Skeletal muscle satellite cell (primary cell): ENCODE measurements around the gene LRRC74A.

ENCODE experiments used
- H3K27me3 ChIP-seq: 2 replicates; pipeline ENCODE4 v1.7.0; 2013; ENCODE audit warnings: low read length; ENCODE audit not compliant: control insufficient read depth, insufficient read depth
- H3K36me3 ChIP-seq: 2 replicates; pipeline ENCODE4 v1.7.0; 2013; ENCODE audit warnings: mild to moderate bottlenecking, control low read depth, low read length; ENCODE audit not compliant: insufficient read depth
- H3K4me1 ChIP-seq: 2 replicates; pipeline ENCODE4 v1.7.0; 2013; ENCODE audit warnings: low read length; ENCODE audit not compliant: control insufficient read depth, insufficient read depth
- H3K4me2 ChIP-seq: 2 replicates; pipeline ENCODE4 v1.7.0; 2013; ENCODE audit warnings: mild to moderate bottlenecking, low read length
- H3K4me3 ChIP-seq: 2 replicates; pipeline ENCODE4 v1.7.0; 2013; ENCODE audit warnings: low read length
- H3K9ac ChIP-seq: 2 replicates; pipeline ENCODE4 v1.7.0; 2013; ENCODE audit warnings: mild to moderate bottlenecking, low read depth, low read length, moderate library complexity
- H3K9me3 ChIP-seq: replicated peaks from 2 replicates; pipeline ENCODE4 v1.7.0; 2013; ENCODE audit warnings: mild to moderate bottlenecking, control low read depth, low read length

LRRC74A gene

GRCh38 chr14:76811561-76811960 is 14.6 kb upstream of the LRRC74A start:
- Histone ChIP-seq H3K27me3 (peaks cover 7% of the 10 kb centered on the region), H3K4me3 (peak overlapping the region; percentile 87), H3K4me1 (peaks cover 12% of the 10 kb centered on the region), H3K9ac (peak overlapping the region; percentile 84), H3K4me2 (peak overlapping the region; percentile 87), H3K36me3 (peaks cover 7% of the 10 kb centered on the region), H3K9me3 (no peaks in the 10 kb centered on the region)

GRCh38 chr14:76812093-76812421 is 14.2 kb upstream of the LRRC74A start:
- peaks cover 7% of the 10 kb centered on the region for H3K36me3 ChIP-seq
- H3K27me3 ChIP-seq, result peaks cover 12% of the 10 kb centered on the region
- H3K4me2 ChIP-seq, result peak overlapping the region; percentile 87
- H3K9me3 ChIP-seq, result no peaks in the 10 kb centered on the region
- peak overlapping the region; percentile 87 for H3K4me3 ChIP-seq
- peaks cover 12% of the 10 kb centered on the region for H3K4me1 ChIP-seq
- peak overlapping the region; percentile 84 for H3K9ac ChIP-seq

GRCh38 chr14:76812422-76813383 is 13.5 kb upstream of the LRRC74A start, which contains the start of gene ANGEL1:
Gene ANGEL1, minus strand, starts transcription at chr14:76812882. Its CDS starts 55 bp downstream, at chr14:76812827.
- Histone ChIP-seq H3K4me2 (peak within 1 kb of the TSS; percentile 87), H3K27me3 (peaks cover 18% of the 10 kb centered on the region), H3K9me3 (no peaks in the 10 kb centered on the region), H3K9ac (peak within 1 kb of the TSS; percentile 84), H3K4me3 (peak within 1 kb of the TSS; percentile 87), H3K36me3 (peaks cover 4% of the 10 kb centered on the region), H3K4me1 (peaks cover 12% of the 10 kb centered on the region)

- H3K4me1 ChIP-seq, result peaks cover 12% of the 10 kb centered on the region
- H3K27me3 ChIP-seq, result peaks cover 27% of the 10 kb centered on the region
- H3K36me3 ChIP-seq, result no peaks in the 10 kb centered on the region
- H3K9ac ChIP-seq, result no peak overlapping the region
- H3K4me2 ChIP-seq, result no peak overlapping the region
- H3K4me3 ChIP-seq, result no peak overlapping the region
- no peaks in the 10 kb centered on the region for H3K9me3 ChIP-seq
These were observed 11.2 kb upstream of the LRRC74A start for GRCh38 chr14:76814726-76815645.

- H3K9ac ChIP-seq, result no peak overlapping the region
These were observed 5.5 kb upstream of the LRRC74A start for GRCh38 chr14:76820700-76821099.

GRCh38 chr14:76827696-76828296 is 1.6 kb downstream of the LRRC74A start:
- Histone ChIP-seq H3K27me3 (peaks cover 12% of the 10 kb centered on the region), H3K4me1 (peaks cover 17% of the 10 kb centered on the region), H3K36me3 (no peaks in the 10 kb centered on the region), H3K9me3 (no peaks in the 10 kb centered on the region), H3K4me3 (peak overlapping the region; percentile 65), H3K9ac (peak overlapping the region; percentile 78), H3K4me2 (peak overlapping the region; percentile 87)

More at GRCh38 chr14:76820700-76821099, 5.5 kb upstream of the LRRC74A start:
- Histone ChIP-seq H3K4me2 (no peak overlapping the region), H3K4me3 (no peak overlapping the region), H3K4me1 (no peaks in the 10 kb centered on the region), H3K9me3 (no peaks in the 10 kb centered on the region), H3K27me3 (peaks cover 45% of the 10 kb centered on the region), H3K36me3 (no peaks in the 10 kb centered on the region)

GRCh38 chr14:76828339-76829012 is 2.3 kb downstream of the LRRC74A start:
- Histone ChIP-seq H3K4me1 (peaks cover 17% of the 10 kb centered on the region), H3K27me3 (peaks cover 8% of the 10 kb centered on the region), H3K36me3 (no peaks in the 10 kb centered on the region), H3K9me3 (no peaks in the 10 kb centered on the region), H3K9ac (peak overlapping the region; percentile 78), H3K4me3 (peak overlapping the region; percentile 65), H3K4me2 (peak overlapping the region; percentile 87)

GRCh38 chr14:76829013-76829365 is 2.8 kb downstream of the LRRC74A start:
- Histone ChIP-seq H3K4me2 (no peak overlapping the region), H3K9me3 (no peaks in the 10 kb centered on the region), H3K4me1 (peaks cover 17% of the 10 kb centered on the region), H3K27me3 (peaks cover 8% of the 10 kb centered on the region), H3K9ac (no peak overlapping the region), H3K36me3 (no peaks in the 10 kb centered on the region), H3K4me3 (no peak overlapping the region)

- Histone ChIP-seq H3K4me1 (peaks cover 17% of the 10 kb centered on the region), H3K36me3 (no peaks in the 10 kb centered on the region), H3K4me3 (no peak overlapping the region), H3K4me2 (no peak overlapping the region), H3K9ac (no peak overlapping the region), H3K9me3 (no peaks in the 10 kb centered on the region), H3K27me3 (peaks cover 7% of the 10 kb centered on the region)
These were observed 3.6 kb downstream of the LRRC74A start for GRCh38 chr14:76829650-76830421.

- Histone ChIP-seq H3K9me3 (no peaks in the 10 kb centered on the region), H3K4me1 (peaks cover 17% of the 10 kb centered on the region), H3K4me3 (no peak overlapping the region), H3K4me2 (no peak overlapping the region), H3K27me3 (peaks cover 4% of the 10 kb centered on the region), H3K9ac (no peak overlapping the region), H3K36me3 (no peaks in the 10 kb centered on the region)
These were observed 4.3 kb downstream of the LRRC74A start for GRCh38 chr14:76830556-76830955.
